ENCODE data around the gene CSNK2B.

CSNK2B gene

GRCh38 chr6:31665501-31666336 is at the start of gene CSNK2B:
Gene CSNK2B, plus strand, starts transcription at chr6:31666080. Its CDS starts 752 bp downstream, at chr6:31666832.
- DNase-seq: peak; percentile 97 to 98

GRCh38 chr6:31617010-31617409 is 48.9 kb upstream of the CSNK2B start:
- no peak for DNase-seq

- DNase-seq: peak; percentile 96 to 97
Measured at GRCh38 chr6:31619805-31620585, 45.9 kb upstream of the CSNK2B start.

- DNase-seq: peak; percentile 83 to 96
Measured at GRCh38 chr6:31620586-31621319, 45.1 kb upstream of the CSNK2B start, which contains the start of gene PRRC2A. Gene PRRC2A, plus strand, starts transcription at chr6:31620715. Its CDS starts 2,075 bp downstream, at chr6:31622790.

- DNase-seq: no peak
Measured at GRCh38 chr6:31621320-31621939, 44.5 kb upstream of the CSNK2B start.

- no peak for DNase-seq
Measured at GRCh38 chr6:31621991-31622390, 43.9 kb upstream of the CSNK2B start.

- no peak for DNase-seq
Measured at GRCh38 chr6:31622684-31623091, 43.2 kb upstream of the CSNK2B start.

GRCh38 chr6:31624070-31624469 is 41.8 kb upstream of the CSNK2B start:
- no peak for DNase-seq

GRCh38 chr6:31626952-31627351 is 38.9 kb upstream of the CSNK2B start:
- no peak for DNase-seq

- DNase-seq: no peak
Measured at GRCh38 chr6:31627690-31628287, 38.1 kb upstream of the CSNK2B start.

GRCh38 chr6:31629014-31629413 is 36.9 kb upstream of the CSNK2B start:
- no peak for DNase-seq

- DNase-seq: no peak
Measured at GRCh38 chr6:31630177-31630934, 35.5 kb upstream of the CSNK2B start.

GRCh38 chr6:31631209-31631608 is 34.7 kb upstream of the CSNK2B start:
- no peak for DNase-seq

- no peak for DNase-seq
Measured at GRCh38 chr6:31631681-31632278, 34.1 kb upstream of the CSNK2B start.

- no peak for DNase-seq
Measured at GRCh38 chr6:31632279-31632946, 33.5 kb upstream of the CSNK2B start.

GRCh38 chr6:31633447-31633846 is 32.4 kb upstream of the CSNK2B start:
- DNase-seq: no peak

- no peak for DNase-seq
Measured at GRCh38 chr6:31634131-31634530, 31.7 kb upstream of the CSNK2B start.

- no peak for DNase-seq
Measured at GRCh38 chr6:31634969-31635575, 30.8 kb upstream of the CSNK2B start.

GRCh38 chr6:31636698-31637596 is 28.9 kb upstream of the CSNK2B start:
- DNase-seq: no peak
